GM03348 (cell line): Measurements from ENCODE around the gene CNOT4.
"Not testable (repeated sequence)": the region's sequence is repeated elsewhere in the genome, so short reads cannot be mapped to it uniquely, and the experiment has no call there.

Experiments used
- DNase-seq: peaks from one replicate; pipeline ENCODE4 v3.0.0; 2012; ENCODE audit warnings: low spot score

CNOT4 gene

DNA sequence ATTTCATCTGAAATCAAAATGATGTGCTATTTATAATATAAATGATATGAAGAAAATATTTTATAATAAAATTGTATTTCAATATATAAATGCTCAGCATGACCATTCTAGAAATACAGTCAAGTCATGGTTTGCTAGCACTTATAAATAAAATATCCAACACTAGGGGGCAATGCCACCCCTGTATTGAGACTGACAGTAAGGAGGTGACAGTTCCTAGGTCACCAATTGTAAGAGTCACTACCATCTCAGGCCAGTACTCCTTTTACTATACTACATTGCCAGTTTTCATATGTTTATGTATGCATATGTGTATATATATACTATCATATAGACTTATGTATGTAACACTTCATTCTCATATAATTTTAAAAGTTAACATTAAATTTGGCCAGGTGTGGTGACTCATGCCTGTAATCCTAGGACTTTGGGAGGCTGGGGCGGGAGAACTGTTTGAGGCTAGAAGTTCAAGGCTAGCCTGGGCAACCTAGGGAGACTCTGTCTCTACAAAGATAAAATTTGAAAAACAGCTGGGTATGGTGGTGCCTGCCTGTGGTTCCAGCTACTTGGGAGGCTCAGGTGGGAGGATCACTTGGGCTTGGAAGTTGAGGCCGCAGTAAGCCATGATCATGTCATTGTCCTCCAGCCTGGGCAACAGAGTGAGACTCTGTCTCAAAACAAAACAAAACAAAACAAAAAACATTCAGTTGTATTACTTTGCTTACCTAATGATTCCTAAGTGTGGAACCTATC lies 2.4 kb upstream of the CNOT4 start:
- DNase-seq: peak; percentile 55

DNA sequence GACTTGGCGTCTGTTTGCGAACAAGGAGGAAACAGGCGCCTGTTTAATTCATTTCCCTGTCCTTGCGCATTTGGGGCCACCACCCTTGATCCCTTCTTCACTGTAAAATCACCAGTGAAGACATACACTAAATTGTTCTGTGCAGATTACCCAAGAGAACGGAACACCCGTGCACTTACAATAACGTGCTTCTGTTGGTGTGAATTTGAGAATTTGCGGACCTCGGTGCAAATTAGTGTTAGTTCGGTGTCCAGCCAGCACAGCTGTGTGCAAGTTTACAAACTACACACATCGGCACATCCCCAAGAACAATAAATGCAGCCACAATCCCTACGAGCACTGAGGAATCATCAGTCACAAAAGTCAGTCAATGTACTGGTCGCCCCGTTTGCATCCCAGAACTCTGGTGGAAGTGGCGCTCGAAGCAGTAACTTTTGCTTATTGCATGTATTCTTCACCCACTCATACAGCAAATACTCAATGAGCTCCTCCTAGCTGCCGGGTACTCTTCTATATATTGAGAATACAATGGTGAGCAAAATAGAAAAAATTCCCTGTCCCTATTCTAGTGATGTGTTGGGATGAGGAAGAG lies 786 bp upstream of the CNOT4 start:
- peak; percentile 29 for DNase-seq

DNA sequence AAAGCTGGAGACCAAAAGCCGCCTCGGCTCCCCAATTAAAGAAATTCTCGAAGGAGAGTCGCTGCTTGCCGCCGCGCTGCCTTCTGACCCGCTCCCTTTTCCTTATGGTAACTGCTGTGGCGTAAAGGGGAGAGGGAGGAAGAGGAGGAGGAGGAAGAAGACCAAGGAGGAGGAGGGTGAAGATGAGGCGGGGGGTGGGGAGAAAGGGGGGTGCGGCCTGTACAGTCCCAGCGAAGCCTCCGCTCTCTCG lies 388 bp downstream of the CNOT4 start:
- DNase-seq: peak; percentile 71

DNA sequence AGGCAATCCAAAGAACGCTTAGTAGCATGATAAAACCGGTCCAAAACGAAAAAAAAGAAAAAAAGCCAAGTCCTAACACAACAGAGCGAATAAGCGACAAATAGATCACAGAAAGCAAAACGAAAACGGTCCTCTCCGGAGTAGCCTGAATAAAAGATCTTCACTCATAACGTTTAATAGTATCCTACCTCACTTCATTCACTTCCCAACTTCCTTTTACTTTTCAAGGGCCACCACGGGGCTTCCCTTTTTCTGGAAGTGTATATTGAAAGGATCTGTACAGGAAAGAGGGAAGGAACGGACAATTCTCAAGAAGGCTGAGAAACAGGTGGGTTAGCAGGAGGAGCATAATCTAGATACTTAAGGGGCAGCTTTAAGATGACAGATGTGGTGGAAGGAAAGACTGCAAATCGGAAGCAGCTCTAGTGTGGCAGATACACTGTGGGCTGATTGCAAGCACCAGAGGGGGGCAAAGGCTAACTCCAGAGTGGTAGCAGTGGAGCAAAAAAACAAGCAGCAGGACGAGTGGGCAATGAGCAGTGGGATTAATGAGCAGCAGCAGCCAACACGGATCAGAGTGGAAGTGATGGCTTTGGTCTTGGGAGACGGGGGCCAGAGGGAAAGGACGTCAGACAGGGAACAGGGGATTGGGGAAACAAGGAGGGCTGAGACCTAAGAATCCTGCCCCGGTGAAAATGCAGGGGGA lies 866 bp downstream of the CNOT4 start:
- DNase-seq: peak; percentile 26

DNA sequence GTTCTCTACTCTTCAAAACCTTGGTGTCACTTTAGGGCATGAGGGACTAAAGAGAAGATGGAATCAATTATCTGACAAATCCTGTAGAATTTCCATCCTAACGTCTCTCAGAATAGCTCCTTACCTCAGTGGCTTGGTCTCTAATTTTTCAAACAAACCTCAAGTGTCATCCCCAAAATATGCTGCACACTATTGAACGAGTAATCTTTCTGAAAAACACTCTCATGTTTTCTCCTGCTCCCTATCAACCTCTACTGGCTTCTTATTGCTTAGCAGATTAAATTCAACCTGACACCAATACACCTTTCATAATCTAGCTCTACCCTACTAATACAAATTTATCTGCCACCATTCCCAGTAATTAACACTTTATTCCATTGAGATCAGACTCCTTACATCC lies 8.5 kb downstream of the CNOT4 start:
- peak; percentile 24 for DNase-seq

DNA sequence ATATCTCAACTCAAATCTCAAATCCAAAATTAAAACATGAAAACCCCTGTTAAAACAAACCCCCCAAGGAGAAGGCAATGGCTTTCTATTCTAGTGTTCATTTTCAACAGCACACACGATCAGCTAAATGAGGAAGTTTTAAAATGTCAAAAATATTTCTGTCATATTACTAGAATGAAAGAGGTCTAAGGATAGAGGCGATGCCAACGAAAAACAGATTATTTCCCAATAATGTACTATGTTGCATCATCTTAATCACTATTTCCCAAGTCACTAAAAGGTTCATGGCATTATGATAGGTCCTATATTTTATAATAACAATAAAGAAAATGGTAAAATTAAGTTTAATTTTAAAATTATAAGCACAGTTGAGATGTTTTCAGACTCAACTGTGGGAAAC lies 10.1 kb downstream of the CNOT4 start:
- no peak for DNase-seq

DNA sequence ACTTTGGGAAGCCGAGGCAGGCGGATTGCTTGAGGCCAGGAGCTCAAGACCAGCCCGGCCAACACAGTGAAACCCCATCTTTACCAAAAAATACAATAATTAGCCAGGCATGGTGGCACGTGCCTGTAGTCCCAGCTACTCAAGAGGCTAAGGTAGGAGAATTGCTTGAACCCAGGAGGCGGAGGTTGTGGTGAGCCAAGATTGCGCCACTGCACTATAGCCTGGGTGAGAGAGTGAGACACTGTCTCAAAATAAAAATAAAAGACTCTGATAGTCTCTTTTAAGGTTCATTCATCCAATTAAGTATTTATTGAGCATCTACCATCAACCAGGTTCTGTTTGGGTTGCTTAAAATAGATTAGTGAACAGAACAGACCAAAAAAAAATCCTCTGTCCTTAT lies 12.7 kb downstream of the CNOT4 start:
- not testable (repeated sequence) for DNase-seq

DNA sequence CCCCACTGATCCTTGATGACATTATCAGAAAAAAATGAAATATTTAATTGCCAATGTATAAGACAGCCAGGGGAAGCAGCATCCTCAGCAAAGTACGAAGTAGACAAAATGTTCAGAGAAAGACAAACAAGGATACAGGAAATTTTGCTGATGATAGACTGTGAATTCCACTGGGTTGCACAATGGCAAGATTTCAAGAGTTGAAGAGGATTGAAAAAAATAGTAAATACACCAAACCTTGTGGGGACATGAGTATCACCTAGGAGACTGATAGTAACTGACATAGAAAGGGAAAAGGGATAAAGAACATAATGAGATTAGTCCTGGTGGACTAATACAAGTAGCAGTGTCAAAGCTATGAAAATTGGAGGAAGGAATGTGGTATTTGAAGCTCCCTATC lies 16.5 kb downstream of the CNOT4 start:
- DNase-seq: no peak

DNA sequence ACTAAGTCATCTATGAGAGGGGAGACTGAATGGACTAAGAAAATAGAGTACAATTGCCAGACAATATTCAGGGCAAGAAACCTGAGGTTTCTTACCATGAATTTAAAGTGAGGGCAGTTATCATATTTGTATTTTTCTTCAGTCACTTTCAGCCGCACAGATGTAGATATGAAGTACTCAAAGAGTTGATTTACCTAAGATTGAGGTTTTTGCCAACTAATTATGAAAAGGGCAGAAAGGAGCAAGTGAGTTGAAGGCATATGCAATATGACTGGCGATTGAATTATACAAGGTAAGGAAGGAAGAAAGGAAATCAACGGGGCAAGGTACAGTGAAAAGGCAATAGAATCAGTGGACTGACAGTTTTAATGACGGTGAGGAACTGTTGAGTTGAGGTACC lies 17.8 kb downstream of the CNOT4 start:
- no peak for DNase-seq

DNA sequence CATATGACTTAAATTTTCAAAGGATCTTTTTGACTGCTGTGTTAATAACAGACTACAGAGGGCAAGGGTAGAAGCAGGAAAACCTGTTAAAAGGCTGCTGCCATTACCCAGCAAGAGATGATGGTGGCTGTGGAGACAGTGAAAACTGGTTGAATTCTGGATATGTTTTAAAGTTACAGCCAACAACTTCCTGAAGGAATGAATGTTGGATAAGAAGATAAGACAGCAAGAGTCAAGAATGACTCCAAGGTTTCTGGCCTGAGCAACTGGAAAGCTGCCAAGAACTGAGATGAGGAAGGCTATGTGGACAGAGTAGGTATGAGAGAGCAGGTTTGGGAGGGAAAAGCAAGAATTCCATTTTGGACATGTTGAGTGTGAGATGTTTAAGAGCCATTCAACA lies 19.1 kb downstream of the CNOT4 start:
- DNase-seq: no peak

DNA sequence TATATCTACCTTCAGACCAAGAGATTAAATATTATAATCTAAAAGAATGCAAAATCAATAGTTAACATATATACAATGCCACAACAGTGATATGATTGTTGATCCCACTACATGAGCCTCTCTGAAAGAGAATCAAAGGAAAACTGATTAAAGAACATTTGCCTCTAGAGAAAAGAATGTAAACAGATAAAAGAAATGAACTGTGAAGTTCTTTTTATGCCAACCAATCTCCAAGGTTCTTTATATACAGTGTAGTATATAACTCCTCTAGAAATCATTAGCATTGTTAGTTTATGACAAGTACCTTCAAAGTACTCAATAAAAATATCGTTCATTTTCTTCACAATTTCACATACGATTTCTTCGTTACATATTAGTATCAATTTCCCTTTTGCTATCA lies 20.1 kb downstream of the CNOT4 start:
- DNase-seq: no peak

DNA sequence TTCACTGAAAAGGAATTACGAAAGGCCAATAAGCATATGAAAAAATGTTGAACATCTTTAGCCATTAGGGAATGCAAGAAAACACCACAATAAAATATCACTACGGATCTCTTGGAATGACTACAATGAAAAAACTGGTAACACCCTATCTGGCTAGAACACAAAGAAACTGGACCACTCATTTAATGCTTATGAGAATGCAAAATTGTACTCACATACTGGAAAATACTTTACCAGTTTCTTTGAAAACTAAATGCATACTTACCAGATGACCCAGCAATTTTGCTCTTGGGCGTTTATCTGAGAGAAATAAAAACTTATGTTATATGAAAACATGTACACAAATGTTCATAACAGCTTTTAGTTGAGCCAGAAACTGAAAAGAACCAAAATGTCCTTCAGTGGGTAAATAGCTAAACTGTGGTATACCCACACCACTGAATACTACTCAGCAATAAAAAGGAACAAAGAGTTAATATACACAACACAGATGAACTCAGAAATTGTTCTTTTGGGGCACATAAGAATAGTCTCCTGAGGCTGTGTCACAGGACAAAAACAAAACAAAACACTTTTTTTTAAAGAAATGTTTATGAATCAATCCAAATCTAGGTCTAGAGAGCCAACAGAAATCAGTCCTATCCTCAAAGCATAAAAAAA lies 23.5 kb downstream of the CNOT4 start:
- peak; percentile 55 for DNase-seq

DNA sequence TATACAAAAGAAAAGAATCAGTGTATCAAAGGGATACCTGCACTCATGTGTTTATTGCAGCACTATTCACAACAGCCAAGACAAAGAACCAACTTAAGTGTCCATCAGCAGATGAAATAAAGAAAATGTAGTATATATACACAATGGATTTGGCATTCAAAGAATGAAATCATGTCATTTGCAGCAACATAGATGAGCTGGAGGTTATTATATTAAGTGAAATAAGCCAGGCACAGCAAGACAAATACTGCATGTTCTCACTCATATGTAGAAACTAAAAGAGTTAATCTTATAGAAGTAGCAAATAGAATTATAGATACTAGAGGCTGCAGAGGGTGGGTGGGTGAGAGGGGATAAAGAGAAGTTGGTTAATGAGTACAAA lies 28.3 kb downstream of the CNOT4 start:
- DNase-seq: no peak

DNA sequence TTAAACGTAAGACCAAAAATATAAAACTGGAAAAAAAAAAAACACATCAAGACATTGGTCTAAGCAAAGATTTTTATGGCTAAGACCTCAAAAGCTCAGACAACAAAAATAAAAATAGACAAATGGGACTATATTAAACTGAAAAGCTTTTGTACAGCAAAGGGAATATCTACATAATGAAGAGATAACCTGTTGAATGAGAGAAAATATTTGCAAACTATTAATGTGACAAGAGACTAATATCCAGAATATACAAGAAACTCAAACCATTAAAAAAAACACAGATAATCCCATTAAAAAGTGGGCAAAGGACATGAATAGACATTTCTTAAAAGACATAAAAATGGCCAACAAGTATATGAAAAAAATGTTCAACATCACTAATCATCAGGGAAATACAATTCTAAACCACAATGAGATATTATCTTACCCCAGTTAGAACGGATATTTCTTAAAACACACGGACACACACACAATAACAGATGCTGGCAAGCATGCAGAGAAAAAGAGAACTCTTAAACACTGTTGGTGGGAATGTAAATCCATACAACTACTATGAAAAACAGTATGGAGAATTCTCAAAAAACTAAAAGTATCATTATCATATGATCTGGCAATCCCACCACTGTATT lies 28.8 kb downstream of the CNOT4 start:
- no peak for DNase-seq

DNA sequence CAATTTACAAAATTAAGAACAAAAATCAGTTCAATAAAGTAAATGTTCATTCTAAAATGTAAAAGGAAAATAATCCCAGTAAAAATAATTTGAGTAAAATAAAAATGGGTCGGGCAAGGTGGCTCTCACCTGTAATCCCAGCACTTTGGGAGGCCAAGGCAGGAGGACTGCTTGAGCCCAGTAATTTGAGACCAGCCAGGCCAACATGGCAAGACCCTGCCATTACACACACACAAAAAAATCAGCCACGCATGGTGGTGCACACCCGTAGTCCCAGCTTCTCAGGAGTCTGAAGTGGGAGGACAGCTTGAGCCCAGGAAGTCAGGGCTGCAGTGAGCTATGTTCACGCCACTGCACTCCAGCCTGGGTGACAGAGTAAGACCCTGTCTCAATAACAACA lies 34.4 kb downstream of the CNOT4 start:
- DNase-seq: no peak

DNA sequence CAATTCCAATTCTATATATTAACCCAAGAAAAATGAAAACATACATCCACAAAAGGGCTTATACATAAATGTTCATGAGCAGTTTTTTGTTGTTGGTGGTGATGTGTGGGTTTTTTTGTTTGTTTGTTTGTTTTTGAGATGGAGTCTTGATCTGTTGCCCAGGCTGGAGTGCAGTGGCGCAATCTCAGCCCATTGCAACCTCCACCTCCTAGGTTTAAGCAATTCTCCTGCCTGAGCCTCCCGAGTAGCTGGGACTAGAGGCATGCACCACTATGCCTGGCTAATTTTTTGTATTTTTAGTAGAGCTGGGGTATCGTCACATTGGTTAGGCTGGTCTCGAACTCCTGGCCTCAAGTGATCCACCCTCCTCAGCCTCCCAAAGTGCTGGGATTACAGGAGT lies 40.2 kb downstream of the CNOT4 start:
- not testable (repeated sequence) for DNase-seq

DNA sequence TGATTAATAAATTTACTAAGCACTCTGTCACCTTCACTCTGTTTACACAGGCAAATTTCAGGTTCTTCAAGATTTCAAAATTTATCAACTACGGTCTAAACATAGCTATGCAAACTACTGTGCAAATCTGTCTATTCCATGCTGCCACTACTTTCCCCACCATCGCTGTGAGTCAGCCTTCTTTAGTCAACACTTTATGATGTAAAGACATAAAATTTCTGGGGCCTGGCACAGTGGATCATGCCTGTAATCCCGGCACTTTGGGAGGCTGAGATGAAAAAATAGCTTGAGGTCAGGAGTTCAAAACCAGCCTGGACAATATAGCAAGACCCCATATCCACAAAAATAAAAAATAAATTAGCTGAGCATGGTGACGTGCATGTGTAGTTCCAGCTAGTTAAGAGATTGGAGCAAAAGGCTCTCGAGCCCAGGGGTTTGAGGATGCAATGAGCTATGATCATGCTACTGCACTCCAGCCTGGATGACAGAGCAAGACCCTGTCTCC lies 42.6 kb downstream of the CNOT4 start:
- no peak for DNase-seq

DNA sequence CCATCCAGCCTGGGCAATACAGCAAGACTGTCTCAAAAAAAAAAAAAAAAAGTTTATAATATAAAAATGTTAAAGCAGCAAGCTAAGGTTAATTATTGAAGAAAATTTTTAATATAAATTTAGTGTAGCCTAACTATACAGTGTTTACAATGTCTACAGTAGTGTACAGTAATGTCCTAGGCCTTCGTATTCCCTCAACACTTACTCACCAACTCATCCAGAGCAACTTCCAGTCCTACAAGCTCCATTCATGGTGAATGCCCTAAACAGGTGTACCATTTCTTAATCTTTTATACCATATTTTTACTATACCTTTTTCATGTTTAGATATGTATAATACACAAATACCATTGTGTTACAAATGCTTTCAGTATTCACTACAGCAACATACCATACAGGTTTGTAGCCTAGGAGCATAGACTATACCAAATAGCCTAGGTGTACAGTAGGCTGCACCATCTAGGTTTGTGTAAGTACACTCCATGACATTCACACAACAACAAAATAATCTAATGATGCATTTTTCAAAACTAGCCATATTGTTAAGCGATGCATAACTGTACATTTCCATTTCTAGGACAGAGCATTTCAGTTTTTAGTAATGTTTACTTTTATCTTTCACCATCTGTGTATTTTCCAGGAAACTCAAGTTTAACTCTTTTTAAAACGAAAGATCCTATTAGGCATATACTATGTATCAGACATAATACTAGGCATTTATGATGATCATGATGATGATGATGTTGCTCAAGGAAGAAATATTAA lies 43.3 kb downstream of the CNOT4 start:
- DNase-seq: no peak

DNA sequence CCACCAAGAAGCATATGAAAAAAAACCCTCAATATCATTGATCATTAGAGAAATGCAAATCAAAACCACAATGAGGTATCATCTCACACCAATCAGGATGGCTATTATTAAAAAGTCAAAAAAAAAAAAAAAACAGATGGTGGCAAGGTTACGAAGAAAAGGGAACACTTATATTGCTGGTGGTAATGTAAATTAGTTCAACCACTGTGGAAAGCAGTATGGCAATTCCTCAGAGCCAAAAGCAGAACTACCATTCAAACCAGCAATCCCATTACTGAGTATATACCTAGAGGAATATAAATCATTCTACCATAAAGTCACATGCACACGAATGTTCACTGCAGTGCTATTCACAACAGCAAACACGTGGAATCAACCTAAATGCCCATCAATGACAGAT lies 46.0 kb downstream of the CNOT4 start:
- no peak for DNase-seq

DNA sequence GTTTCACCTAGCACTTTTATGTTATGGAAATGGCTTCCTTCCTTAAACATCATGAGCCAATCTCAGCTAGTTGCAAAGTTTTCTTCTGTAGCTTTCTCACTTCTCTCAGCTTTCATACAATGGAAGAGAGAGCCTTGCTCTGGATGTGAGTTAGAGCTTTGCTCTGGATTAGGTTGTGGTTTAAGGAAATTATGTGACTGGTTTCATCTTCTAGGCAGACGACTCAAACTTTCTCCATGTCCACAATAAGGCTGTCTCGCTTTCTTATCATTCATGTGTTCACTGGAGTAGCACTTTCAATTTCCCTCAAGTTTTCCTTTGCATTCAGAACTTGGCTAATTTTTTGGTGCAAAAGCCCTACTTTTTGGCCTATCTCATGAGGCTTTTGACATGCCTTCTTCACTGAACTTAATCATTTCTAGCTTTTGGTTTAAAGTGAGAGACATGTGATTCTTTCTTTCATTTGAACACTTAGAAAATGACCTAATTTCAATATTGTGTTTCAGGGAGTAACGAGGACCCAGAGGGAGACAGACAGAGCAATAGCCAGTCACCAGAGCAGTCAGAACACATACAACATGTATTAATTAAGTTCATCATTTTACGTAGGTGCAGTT lies 49.8 kb downstream of the CNOT4 start:
- no peak for DNase-seq

DNA sequence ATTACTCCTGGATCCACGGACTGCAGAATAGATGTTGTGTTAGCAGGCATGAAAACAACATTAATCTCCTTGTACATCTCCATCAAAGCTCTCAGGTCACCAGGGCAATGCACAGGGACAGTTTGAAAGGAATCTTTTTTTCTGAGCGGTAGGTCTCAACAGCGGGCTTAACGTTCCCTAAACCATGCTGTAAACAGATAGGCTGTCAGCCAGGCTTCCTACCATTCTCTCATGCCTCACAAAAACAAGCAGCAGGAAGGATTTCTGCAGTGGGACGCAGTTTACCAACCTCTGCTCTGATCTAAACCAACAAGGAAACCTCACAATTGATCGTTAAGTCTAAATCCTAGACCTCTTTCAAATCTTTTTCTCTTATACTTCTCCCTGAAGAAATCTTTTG lies 50.8 kb downstream of the CNOT4 start:
- DNase-seq: no peak
